GM19035 (cell line): ENCODE results near the gene RMND1.
"Not testable (repeated sequence)": the region's sequence is repeated elsewhere in the genome, so short reads cannot be mapped to it uniquely, and the experiment has no call there.

ENCODE experiments used
- ATAC-seq: cut with Tn5 transposase; IDR thresholded peaks from one replicate; pipeline ENCODE4 v1.9.1; 2021; ENCODE audit not compliant: unreplicated experiment

RMND1 gene

DNA sequence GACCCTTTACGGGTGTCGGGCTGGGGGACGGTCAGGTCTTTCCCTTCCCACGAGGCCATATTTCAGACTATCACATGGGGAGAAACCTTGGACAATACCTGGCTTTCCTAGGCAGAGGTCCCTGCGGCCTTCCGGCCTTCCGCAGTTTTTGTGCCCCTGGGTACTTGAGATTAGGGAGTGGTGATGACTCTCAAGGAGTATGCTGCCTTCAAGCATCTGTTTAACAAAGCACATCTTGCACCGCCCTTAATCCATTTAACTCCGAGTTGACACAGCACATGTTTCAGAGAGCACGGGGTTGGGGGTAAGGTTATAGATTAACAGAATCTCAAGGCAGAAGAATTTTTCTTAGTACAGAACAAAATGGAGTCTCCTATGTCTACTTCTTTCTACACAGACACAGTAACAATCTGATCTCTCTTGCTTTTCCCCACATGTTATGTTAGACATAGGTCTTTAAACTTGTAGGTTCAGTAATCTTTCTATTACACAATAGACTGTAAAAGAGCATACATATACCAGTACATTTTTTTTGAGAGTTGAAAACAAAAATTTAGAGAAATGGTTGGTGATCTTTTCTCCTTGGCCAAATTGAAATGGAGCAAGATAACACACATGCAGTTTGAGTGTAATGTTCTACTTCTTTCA, 3.9 kb upstream of the RMND1 start:
- ATAC-seq: not testable (repeated sequence)

DNA sequence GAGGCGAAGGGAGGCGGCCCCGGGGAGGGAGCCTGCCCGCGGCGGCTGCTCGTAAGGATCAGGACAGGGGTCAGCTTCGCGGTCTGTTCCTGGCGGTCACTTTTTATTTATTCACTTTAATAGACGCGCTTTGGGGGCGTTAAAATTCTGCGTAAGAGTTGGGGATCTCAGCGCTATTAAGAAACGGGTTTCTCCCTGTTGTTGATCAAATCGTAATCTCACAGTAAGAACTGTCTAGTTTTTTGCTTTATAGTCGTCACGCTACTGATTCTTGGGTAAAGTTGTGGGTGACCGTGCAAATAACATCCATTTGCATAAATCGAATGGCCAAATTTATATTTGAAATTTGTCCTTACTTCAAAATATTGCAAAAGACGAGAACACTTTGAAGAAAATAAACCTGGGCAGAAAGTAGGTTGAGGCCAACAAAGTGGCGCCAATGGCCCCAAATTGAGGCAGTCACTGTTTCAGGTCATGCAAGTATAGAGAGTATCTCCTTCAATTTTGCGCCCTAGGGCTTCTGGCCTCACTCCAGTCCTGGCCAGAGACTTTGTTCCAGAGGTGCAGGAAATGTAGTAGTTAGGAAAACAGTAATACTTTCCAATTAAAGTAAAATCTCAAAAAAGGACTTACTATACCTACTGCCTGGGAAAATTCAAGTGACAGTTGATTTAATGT, 963 bp upstream of the RMND1 start:
- ATAC-seq: no peak

GRCh38 chr6:151451417-151451949, 443 bp downstream of the RMND1 start:
- ATAC-seq: no peak

DNA sequence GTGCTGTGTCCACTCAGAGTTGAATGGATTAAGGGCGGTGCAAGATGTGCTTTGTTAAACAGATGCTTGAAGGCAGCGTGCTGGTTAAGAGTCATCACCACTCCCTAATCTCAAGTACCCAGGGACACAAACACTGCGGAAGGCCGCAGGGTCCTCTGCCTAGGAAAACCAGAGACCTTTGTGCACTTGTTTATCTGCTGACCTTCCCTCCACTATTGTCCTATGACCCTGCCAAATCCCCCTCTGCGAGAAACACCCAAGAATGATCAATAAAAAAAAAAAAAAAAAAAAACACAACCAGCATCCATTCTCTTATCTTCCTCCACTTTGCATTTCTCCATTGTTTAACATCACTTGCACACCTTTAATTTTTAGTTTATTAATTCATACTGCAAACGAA, 998 bp downstream of the RMND1 start:
- ATAC-seq: not testable (repeated sequence)

GRCh38 chr6:151448623-151449022, 3.3 kb downstream of the RMND1 start:
- ATAC-seq: no peak

DNA sequence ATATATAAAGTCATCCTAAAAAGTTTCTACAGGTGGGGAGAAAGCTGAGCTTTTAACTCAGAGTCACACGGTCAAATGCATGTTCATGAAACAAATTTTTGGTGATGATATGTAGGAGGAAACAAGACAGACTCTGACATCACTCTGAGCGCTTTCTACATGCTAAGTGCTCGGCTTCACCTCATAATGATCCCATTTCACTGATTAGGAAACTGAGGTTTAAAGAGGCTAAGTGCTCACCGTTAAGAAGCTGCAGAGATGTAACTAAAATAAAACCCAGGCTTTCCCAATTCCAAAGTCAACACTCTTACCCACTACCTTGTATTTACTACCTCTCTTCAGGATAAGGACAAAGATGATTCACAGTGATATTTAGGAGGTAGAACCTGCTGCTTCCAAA, 4.7 kb downstream of the RMND1 start:
- no peak for ATAC-seq

- no peak for ATAC-seq
These were observed 6.4 kb downstream of the RMND1 start for GRCh38 chr6:151445482-151445881.

GRCh38 chr6:151443911-151444621, 7.9 kb downstream of the RMND1 start:
- no peak for ATAC-seq

DNA sequence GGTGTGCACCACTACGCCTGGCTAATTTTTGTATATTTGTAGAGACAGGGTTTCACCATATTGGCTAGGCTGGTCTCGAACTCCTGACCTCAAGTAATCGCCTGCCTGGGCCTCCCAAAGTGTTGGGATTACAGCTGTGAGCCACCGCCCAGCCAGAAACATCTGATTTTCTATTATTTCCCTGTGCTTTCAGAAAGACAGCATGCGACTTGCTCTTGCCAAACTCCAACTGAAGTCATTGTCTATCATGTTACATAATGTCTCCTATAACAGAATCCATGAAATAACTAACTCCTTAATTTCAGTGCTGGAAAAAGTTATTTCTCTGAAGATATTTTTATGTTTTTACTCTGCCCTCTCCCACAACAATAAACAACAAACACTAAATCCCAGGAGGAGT, 8.5 kb downstream of the RMND1 start:
- ATAC-seq: no peak

DNA sequence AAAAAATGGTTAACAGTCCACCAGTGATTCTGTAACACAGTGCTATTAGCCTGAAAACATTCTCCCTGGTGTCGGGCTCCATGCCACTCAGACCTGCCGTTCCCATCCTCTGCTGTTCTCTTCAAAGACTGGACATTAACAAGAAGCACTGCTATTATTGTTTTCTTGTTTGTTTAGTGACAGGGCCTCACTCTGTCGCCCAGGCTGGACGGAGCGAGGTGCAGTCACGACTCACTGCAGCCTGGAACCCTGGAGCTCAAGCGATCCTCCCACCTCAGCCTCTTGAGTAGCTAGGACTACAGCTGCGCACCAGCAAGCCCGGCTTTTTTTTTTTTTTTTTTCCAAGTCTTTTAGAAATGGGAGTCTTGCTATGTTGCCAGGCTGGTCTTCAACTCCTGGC, 9.6 kb downstream of the RMND1 start:
- ATAC-seq: no peak

DNA sequence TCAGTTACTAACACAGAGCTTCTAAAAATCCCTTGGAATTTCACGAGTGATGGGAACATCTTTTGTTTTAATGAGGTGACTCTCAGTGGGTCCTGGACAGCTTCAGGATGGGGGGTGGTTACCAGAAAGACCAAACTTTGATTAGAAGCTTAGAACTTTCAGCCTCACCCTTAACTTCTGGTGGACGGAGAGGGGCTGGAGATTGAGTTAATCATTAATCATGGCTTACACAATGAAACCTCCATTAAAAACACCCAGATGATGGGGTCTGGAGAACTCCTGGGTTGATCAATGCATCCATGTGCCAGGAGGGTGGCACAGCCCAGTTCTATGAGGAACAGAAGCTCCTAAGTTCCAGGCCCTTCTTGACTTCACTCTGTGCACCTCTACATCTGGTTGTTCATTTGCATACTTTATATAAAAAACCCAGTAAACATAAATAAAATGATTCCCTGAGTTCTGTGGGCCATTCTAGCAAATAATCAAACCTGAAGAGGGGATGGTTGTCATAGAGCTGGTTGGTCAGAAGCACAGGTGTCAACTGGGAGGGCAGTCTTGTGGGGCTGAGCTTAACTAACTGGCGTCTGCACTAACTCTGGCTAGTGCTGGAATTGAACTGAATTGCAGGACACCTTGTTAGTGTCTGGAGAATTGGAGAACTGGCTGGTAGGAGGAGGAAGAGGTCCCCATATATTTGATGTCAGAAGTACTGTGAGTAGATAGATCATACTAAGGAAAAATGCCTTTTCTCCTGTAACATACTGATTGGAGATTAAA, 10.3 kb downstream of the RMND1 start:
- no peak for ATAC-seq

GRCh38 chr6:151440930-151441329, 11.0 kb downstream of the RMND1 start:
- ATAC-seq: peak; percentile 60

- ATAC-seq: peak; percentile 59
These were observed 11.4 kb downstream of the RMND1 start for GRCh38 chr6:151440498-151440897.

- ATAC-seq: no peak
These were observed 14.5 kb downstream of the RMND1 start for GRCh38 chr6:151437401-151437800.

DNA sequence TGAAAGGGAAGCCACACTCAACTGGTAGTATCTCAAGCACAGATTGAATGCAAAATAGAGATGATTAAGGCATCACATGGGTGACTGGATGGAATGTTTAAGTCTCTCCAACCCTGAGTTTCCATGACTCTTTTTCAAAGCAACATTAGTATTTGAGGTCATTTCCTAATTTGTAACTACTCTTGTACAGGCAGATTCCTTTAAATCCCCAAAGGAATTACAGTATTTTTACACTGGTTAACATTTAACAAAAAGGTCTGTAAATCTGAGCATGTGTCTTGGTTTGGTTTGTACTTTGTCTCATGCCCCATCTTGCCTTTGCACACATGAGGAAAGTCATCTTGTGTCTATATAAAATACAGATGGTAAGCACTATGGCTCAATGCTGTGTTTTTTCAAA, 15.1 kb downstream of the RMND1 start:
- ATAC-seq: no peak

DNA sequence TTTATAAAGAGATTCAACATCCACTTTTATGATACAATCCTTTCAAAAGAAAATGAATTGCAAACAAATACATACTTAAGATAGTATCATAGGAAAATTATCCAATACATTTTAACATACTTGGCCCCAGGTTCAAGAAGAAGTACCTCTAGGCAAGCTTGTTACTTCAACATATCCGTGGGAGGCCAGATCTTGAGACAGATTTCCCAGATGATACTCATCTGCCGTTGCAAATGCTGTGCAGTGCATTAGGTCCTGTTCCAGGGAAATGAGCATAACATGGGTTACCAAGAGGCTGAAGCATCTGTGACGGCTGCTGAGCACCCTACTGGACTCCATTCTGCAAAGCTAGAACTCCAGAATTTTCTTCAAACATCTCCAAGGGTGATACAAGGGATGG, 15.6 kb downstream of the RMND1 start:
- ATAC-seq: no peak

DNA sequence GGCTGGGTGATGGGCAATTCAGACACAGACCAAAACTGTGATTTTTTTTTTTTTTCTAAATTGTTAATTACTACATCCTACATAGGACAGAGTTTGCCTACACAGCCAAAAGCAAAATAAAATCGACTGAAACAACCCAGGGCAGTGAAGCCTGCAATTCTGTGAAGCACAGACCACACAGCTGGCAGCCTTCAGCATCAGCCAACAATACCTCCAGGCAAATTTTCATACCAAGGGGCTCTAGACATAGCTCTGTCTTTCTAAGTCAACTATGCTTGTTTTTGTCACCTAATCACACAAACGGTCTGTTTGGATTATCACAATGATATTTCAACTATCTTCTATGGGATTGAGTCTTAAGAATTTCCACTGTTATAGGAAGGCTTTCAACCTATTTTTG, 17.6 kb downstream of the RMND1 start:
- no peak for ATAC-seq

GRCh38 chr6:151432651-151433050, 19.3 kb downstream of the RMND1 start:
- no peak for ATAC-seq

- ATAC-seq: no peak
These were observed 20.6 kb downstream of the RMND1 start for GRCh38 chr6:151431337-151431736.

- ATAC-seq: no peak
These were observed 21.0 kb downstream of the RMND1 start for GRCh38 chr6:151430886-151431285.

- ATAC-seq: no peak
These were observed 23.7 kb downstream of the RMND1 start for GRCh38 chr6:151428093-151428735.
